Measurements from ENCODE around the gene TUBGCP6. TPM values are rescaled to one million over a fixed set of nuclear protein-coding genes. Genes with fewer than 3 reads are reported as not detected.

TUBGCP6 gene
- total and polyA plus RNA-seq, 2 experiments from 2014 or later, result 32.6 to 46.1 TPM

DNA sequence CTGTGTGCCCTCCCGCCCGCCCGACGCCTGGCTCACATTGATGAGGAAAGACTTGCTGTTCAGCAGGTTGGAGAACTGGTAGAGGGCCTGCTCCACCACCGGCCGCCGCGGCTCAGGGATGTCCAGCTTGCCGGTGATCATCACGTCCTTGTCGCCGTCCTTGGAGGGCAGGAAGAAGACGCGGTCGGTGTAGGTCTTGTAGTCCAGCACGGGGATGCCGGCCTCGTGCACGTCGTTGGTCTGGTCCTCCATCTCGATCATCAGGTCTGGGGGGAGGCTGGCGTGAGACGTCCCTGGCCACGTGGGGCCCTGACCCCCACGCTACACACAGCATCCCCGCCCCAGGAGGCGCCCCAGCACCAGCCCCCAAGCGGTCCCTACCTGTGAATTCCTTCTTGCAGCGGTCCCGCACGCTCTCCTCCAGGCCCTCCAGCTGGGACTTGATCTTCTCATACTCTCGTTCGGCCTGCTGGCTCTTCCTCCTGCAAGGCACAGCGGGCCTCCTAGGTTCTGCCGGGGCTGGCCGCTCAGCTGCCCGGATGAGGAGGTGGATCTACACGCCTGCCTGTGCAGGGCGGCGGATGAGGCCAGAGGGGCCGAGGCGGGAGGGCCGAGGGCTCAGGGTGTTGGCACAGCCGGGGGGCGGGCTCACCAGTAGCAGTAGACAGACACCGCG is 36.0 kb upstream of the TUBGCP6 start:
- Histone ChIP-seq H3K4me1 (ENCODE audit: low read depth) (no peaks in the 10 kb centered on the region), H3K36me3 (peaks cover 53% of the 10 kb centered on the region)

GRCh38 chr22:50280022-50280707 is 35.3 kb upstream of the TUBGCP6 start:
- Histone ChIP-seq H3K4me3 (no peak overlapping the region), H3K9me3 (ENCODE audit: low read depth) (no peaks in the 10 kb centered on the region), H3K36me3 (peaks cover 51% of the 10 kb centered on the region), H3K4me1 (ENCODE audit: low read depth) (no peaks in the 10 kb centered on the region), H3K27ac (no peak overlapping the region), H3K27me3 (no peaks in the 10 kb centered on the region)
- no peak for DNase-seq (ENCODE audit: low read depth in 1 of 2, low spot score in 1 of 2)
- no peak for TF ChIP-seq CTCF (IDR thresholded peaks at IDR 0.05; ENCODE audit: low read depth, low read length)

More for the DNA sequence above, 36.0 kb upstream of the TUBGCP6 start:
- no peak overlapping the region for H3K4me3 ChIP-seq
- no peak for TF ChIP-seq CTCF (IDR thresholded peaks at IDR 0.05; ENCODE audit: low read depth, low read length)
- H3K27ac ChIP-seq, result no peak overlapping the region
- no peaks in the 10 kb centered on the region for H3K9me3 ChIP-seq (ENCODE audit: low read depth)
- no peak for DNase-seq (ENCODE audit: low read depth in 1 of 2, low spot score in 1 of 2)
- no peaks in the 10 kb centered on the region for H3K27me3 ChIP-seq

GRCh38 chr22:50278956-50279619 is 34.3 kb upstream of the TUBGCP6 start:
- DNase-seq (ENCODE audit: low read depth in 1 of 2, low spot score in 1 of 2), result no peak
- peaks cover 1% of the 10 kb centered on the region for H3K4me1 ChIP-seq (ENCODE audit: low read depth)
- H3K27me3 ChIP-seq, result no peaks in the 10 kb centered on the region
- no peak for TF ChIP-seq CTCF (IDR thresholded peaks at IDR 0.05; ENCODE audit: low read depth, low read length)
- no peaks in the 10 kb centered on the region for H3K9me3 ChIP-seq (ENCODE audit: low read depth)
- peaks cover 51% of the 10 kb centered on the region for H3K36me3 ChIP-seq
- no peak overlapping the region for H3K27ac ChIP-seq
- H3K4me3 ChIP-seq, result no peak overlapping the region

DNA sequence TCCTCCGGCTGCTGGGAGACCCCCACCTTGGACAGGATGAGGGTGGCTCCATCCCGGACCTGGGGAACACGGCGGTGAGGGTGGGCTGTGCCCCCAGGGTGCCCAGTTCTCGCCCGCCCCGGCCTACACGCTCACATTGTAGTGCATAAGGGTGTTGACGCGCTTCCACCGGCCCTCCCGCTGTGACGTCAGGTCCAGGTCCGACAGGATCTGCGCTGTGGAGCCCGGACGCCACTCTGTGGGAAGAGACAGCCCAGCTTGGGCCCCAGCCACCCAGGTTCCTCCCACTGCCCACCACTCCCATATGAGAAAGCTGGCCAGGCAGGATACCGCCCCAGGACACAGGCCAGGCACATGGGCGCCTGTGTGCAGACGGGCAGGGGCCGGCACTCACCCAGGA is 33.6 kb upstream of the TUBGCP6 start:
- peaks cover 49% of the 10 kb centered on the region for H3K36me3 ChIP-seq
- H3K27me3 ChIP-seq, result no peaks in the 10 kb centered on the region
- H3K27ac ChIP-seq, result no peak overlapping the region
- peaks cover 2% of the 10 kb centered on the region for H3K4me1 ChIP-seq (ENCODE audit: low read depth)
- no peaks in the 10 kb centered on the region for H3K9me3 ChIP-seq (ENCODE audit: low read depth)
- H3K4me3 ChIP-seq, result no peak overlapping the region
- TF ChIP-seq CTCF (IDR thresholded peaks at IDR 0.05; ENCODE audit: low read depth, low read length), result no peak
- no peak for DNase-seq (ENCODE audit: low read depth in 1 of 2, low spot score in 1 of 2)

DNA sequence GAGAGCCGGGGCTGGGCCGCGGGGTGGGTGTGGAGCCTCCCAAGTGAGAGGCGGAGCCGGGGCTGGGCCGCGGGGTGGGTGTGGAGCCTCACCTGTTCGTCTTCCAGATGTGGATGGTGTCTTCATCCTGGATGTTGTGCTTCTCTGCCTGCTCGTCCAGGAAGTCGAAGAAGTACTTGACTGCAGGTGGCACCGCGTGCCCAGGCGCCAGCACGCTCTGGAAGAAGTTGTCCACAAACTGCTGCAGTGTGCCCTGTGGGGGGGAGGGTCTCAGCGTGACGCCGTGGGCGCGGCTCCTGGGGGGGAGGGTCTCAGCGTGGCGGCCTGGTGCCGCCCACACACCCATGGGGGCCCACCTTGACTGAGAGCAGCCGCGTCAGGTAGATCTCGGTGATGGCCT is 32.9 kb upstream of the TUBGCP6 start:
- H3K4me1 ChIP-seq (ENCODE audit: low read depth), result peaks cover 2% of the 10 kb centered on the region
- no peak for DNase-seq (ENCODE audit: low read depth in 1 of 2, low spot score in 1 of 2)
- no peak for TF ChIP-seq CTCF (IDR thresholded peaks at IDR 0.05; ENCODE audit: low read depth, low read length)
- no peak overlapping the region for H3K27ac ChIP-seq
- no peak overlapping the region for H3K4me3 ChIP-seq
- no peaks in the 10 kb centered on the region for H3K9me3 ChIP-seq (ENCODE audit: low read depth)
- H3K36me3 ChIP-seq, result peaks cover 42% of the 10 kb centered on the region
- H3K27me3 ChIP-seq, result no peaks in the 10 kb centered on the region

Data from cardiac muscle cell (in vitro differentiated cells and primary cell).